Measurements from ENCODE around the gene DDX56.

Gene DDX56

GRCh38 chr7:44534087-44534486 is 39.6 kb downstream of the DDX56 start:
- DNase-seq: peak; percentile 13

- DNase-seq: no peak
Observed at GRCh38 chr7:44533301-44534055, 40.2 kb downstream of the DDX56 start.

GRCh38 chr7:44531421-44532380 is 42.0 kb downstream of the DDX56 start:
- DNase-seq: no peak

DNA sequence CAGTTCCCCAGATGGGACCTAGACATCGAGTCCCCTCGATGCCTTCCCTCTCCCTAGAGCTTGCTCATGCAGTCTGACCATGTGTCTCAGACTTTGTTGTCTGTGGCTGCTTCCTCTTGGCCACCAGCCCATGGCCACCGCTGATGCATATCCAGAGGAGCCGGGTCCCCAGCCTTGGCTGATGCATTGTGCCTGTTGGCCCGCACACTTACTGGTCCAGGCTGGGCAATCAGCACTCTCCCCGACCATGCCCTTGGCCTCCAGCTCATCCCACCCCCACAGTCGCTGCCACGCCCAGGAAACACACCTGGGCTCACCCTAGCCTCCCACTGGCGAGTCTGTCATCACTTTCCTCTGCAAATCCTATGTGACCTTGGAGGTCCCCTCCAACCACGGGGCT is 42.7 kb downstream of the DDX56 start:
- DNase-seq: no peak

- DNase-seq: no peak
Observed at GRCh38 chr7:44524811-44525388, 48.8 kb downstream of the DDX56 start.

- no peak for DNase-seq
Observed at GRCh38 chr7:44522315-44522714, 51.4 kb downstream of the DDX56 start.

- DNase-seq: no peak
Observed at GRCh38 chr7:44521347-44522095, 52.2 kb downstream of the DDX56 start.

DNA sequence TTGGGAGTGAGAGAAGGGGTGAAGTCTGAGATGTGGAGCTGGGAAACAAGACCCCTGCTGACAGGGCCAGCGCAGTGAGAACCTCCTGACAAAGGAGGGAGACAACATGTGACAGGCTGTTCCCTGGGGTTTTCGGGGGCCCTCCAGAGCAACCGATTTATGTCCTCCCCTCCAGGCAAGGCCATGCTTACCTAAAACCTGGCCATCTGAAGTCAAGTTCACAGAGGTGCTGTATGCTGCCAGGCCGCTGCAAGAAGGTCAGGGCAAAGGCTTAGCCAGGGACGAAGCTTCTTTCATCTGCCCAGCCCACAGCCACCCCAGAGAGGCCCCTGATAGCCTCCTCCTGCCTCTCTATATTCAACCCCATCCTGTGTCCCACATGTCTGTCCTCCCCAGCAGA is 53.1 kb downstream of the DDX56 start:
- DNase-seq: no peak

DNA sequence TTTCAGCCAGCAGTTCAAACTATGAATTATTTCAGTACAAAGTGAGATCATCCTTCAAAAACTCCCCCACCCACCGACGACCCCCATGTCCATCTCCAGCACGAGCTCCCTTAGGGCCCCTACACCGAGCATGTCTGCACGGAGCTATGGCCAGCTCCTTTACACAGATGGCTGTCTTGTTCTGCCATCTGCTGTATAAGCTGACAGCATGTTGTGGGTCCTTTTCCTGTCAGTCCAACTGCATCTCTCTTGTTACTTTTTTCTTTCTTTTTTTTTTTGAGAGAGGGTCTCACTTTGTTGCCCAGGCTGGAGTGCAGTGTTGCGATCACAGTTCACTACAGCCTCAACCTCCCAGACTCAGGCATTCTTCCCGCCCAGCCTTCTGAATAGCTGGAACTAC is 54.2 kb downstream of the DDX56 start:
- DNase-seq: no peak

DNA sequence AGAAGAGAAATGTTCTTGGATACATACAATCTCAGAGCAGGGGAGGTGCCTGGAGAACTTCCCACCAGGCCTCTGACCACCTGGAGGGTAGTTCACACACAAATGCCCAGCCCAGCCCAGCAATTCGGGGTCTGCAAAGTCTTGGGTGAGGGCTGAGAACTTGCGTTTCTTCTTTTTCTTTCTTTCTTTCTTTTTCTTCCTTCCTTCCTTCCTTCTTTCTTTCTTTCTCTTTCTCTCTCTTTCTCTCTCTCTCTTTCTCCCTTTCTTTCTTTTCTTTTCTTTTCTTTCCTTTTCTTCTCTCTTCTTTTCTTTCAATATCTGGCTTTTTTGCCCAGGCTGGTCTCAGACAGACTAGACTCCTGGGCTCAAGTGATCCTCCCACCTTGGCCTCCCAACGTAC is 54.9 kb downstream of the DDX56 start:
- DNase-seq: no peak

- no peak for DNase-seq
Observed at GRCh38 chr7:44517175-44517574, 56.5 kb downstream of the DDX56 start.

All from NCI-H345 (cell line).